ENCODE data around the gene KRTAP10-4. TPM values are rescaled to one million over a fixed set of nuclear protein-coding genes. Genes with fewer than 3 reads are reported as not detected.
A peak's percentile ranks its signal among the peaks of the same experiment; 100 is the strongest.
"Not testable (repeated sequence)": the region's sequence is repeated elsewhere in the genome, so short reads cannot be mapped to it uniquely, and the experiment has no call there.

KRTAP10-4 gene
- total RNA-seq (2021; ENCODE audit: unreplicated experiment) (not detected), Bru-seq, nascent RNA (not detected), BruChase-seq, experiment 1, labeled RNA remaining after a 6-hour chase (percentile 6 among the genes with signal in this experiment), BruChase-seq, experiment 2, labeled RNA remaining after a 2-hour chase (percentile 1 among the genes with signal in this experiment)
- not detected in 2 replicates for polyA plus RNA-seq (2012)
- long read RNA-seq, result 0 reads

GRCh38 chr21:44573630-44574456, at the start of gene KRTAP10-4:
KRTAP10-4 (plus strand) TSS chr21:44573729; CDS start chr21:44573759, 30 bp downstream.
- BruUV-seq (replicated peaks); ATAC-seq; RAD21 ChIA-PET (ENCODE audit: low non-redundant PET in 1 of 2, low total read pairs in 2 of 2, uncharacterized antibody in 2 of 2, unreplicated experiment in 2 of 2); H3K79me2 ChIP-seq (ENCODE audit: insufficient read depth, low read length); H3K9ac ChIP-seq (ENCODE audit: low read length); H2AFZ ChIP-seq (ENCODE audit: low read depth, low read length, poor library complexity, severe bottlenecking); intact Hi-C loops (cut with micrococcal nuclease); H3K27me3 ChIP-seq (ENCODE audit: insufficient read depth, low read length); H4K20me1 ChIP-seq (ENCODE audit: insufficient read depth); H3K4me1 ChIP-seq (ENCODE audit: control insufficient read depth in 1 of 2, insufficient read depth in 2 of 2, low read length in 2 of 2); H3K9me2 ChIP-seq (ENCODE audit: insufficient read depth); POLR2A ChIA-PET; DNase-seq (ENCODE audit: low read depth, low spot score); H3K27ac ChIP-seq (ENCODE audit: low read depth, low read length); CTCF ChIA-PET; H3K4me3 ChIP-seq (replicated peaks in 1 of 2; ENCODE audit: low read depth in 1 of 2, low read length in 2 of 2); H3K36me3 ChIP-seq (ENCODE audit: control insufficient read depth in 1 of 2, insufficient read depth in 2 of 2, low read length in 2 of 2); H3K9me3 ChIP-seq (ENCODE audit: control insufficient read depth in 1 of 2, insufficient read depth in 1 of 2, low read depth in 1 of 2, low read length in 2 of 2): not testable (repeated sequence)
- peak within 1 kb of the TSS; percentile 23 for H3K4me2 ChIP-seq (ENCODE audit: low read length)

DNA sequence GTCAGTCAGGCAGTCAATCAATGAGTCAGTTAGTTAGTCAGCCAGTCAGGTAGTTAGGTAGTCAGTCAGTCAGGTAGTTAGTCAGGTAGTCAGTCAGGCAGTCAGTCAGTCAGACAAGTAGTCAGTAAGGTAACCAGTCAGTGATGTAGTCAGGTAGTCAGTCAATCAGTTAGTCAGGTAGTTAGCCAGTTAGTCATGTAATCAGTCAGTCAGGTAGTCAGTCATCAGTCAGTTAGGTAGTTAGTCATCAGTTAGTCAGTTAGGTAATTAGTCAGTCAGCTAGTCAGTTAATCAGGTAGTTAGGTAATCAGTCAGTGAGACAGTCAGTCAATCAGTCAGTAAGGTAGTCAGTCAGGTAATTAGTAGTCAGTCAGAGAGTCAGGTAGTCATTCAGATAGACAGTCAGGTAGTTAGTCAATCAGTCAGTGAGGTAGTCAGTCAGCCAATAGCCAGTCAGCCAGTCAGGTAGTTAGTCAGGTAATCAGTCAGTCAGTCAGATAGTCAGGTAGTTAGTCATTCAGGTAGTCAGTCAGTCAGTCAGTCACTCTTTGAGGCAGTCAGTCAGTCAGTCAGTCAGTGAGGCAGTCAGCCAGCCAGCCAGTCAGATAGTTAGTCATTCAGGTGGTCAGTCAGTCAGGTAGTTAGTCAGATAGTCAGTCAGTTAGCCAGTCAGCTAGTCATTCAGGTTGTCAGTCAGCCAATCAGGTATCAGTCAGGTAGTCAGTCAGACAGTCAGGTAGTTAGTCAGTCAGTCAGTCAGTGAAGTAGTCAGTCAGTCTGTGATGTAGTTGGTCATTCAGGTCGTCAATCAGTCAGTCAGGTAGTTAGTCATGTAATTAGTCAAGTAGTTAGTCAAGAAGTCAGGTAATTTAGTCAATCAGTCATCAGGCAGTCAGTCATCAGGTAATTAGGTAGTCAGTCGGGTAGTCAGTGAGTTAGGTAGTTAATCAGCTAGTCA, 48.8 kb upstream of the KRTAP10-4 start:
- no peaks in the 10 kb centered on the region for H4K20me1 ChIP-seq (ENCODE audit: insufficient read depth)
- H3K9me2 ChIP-seq (ENCODE audit: insufficient read depth), result no peaks in the 10 kb centered on the region
- ATAC-seq (no peak), DNase-seq (ENCODE audit: low read depth, low spot score) (no peak)
- ChIA-PET POLR2A (no interaction called here), CTCF (no interaction called here), RAD21 (ENCODE audit: low non-redundant PET in 1 of 2, low total read pairs in 2 of 2, uncharacterized antibody in 2 of 2, unreplicated experiment in 2 of 2) (no interaction called here)
- no peaks in the 10 kb centered on the region for H3K36me3 ChIP-seq (ENCODE audit: control insufficient read depth in 1 of 2, insufficient read depth in 2 of 2, low read length in 2 of 2)
- H3K27me3 ChIP-seq (ENCODE audit: insufficient read depth, low read length), result no peaks in the 10 kb centered on the region
- no peaks in the 10 kb centered on the region for H3K4me1 ChIP-seq (ENCODE audit: control insufficient read depth in 1 of 2, insufficient read depth in 2 of 2, low read length in 2 of 2)
- no peak overlapping the region for H2AFZ ChIP-seq (ENCODE audit: low read depth, low read length, poor library complexity, severe bottlenecking)
- H3K9ac ChIP-seq (ENCODE audit: low read length), result no peak overlapping the region
- BruUV-seq (replicated peaks), result no TSS peak
- H3K4me2 ChIP-seq (ENCODE audit: low read length), result no peak overlapping the region
- H3K27ac ChIP-seq (ENCODE audit: low read depth, low read length), result no peak overlapping the region
- peaks cover 4 to 17% of the 10 kb centered on the region in 2 experiments; a peak in 1 of 4 replicates for H3K9me3 ChIP-seq (ENCODE audit: control insufficient read depth in 1 of 2, insufficient read depth in 1 of 2, low read depth in 1 of 2, low read length in 2 of 2)
- intact Hi-C loops (cut with micrococcal nuclease), result no loop called here
- no peaks in the 10 kb centered on the region for H3K79me2 ChIP-seq (ENCODE audit: insufficient read depth, low read length)
- no peak overlapping the region for H3K4me3 ChIP-seq (replicated peaks in 1 of 2; ENCODE audit: low read depth in 1 of 2, low read length in 2 of 2)
- TF ChIP-seq, protein P1, sequence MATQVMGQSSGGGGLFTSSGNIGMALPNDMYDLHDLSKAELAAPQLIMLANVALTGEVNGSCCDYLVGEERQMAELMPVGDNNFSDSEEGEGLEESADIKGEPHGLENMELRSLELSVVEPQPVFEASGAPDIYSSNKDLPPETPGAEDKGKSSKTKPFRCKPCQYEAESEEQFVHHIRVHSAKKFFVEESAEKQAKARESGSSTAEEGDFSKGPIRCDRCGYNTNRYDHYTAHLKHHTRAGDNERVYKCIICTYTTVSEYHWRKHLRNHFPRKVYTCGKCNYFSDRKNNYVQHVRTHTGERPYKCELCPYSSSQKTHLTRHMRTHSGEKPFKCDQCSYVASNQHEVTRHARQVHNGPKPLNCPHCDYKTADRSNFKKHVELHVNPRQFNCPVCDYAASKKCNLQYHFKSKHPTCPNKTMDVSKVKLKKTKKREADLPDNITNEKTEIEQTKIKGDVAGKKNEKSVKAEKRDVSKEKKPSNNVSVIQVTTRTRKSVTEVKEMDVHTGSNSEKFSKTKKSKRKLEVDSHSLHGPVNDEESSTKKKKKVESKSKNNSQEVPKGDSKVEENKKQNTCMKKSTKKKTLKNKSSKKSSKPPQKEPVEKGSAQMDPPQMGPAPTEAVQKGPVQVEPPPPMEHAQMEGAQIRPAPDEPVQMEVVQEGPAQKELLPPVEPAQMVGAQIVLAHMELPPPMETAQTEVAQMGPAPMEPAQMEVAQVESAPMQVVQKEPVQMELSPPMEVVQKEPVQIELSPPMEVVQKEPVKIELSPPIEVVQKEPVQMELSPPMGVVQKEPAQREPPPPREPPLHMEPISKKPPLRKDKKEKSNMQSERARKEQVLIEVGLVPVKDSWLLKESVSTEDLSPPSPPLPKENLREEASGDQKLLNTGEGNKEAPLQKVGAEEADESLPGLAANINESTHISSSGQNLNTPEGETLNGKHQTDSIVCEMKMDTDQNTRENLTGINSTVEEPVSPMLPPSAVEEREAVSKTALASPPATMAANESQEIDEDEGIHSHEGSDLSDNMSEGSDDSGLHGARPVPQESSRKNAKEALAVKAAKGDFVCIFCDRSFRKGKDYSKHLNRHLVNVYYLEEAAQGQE (IDR thresholded peaks at IDR 0.05; ENCODE audit: low read depth), result no peak
- TF ChIP-seq ZNF274 (IDR thresholded peaks at IDR 0.05; ENCODE audit: low read depth, low read length) (no peak), SP1 (IDR thresholded peaks at IDR 0.05; ENCODE audit: low read depth) (no peak), RAD21 (IDR thresholded peaks at IDR 0.05; ENCODE audit: low read depth) (no peak), ELF1 (IDR thresholded peaks at IDR 0.05; ENCODE audit: borderline replicate concordance, low read depth) (no peak)
- TF ChIP-seq, protein P2, sequence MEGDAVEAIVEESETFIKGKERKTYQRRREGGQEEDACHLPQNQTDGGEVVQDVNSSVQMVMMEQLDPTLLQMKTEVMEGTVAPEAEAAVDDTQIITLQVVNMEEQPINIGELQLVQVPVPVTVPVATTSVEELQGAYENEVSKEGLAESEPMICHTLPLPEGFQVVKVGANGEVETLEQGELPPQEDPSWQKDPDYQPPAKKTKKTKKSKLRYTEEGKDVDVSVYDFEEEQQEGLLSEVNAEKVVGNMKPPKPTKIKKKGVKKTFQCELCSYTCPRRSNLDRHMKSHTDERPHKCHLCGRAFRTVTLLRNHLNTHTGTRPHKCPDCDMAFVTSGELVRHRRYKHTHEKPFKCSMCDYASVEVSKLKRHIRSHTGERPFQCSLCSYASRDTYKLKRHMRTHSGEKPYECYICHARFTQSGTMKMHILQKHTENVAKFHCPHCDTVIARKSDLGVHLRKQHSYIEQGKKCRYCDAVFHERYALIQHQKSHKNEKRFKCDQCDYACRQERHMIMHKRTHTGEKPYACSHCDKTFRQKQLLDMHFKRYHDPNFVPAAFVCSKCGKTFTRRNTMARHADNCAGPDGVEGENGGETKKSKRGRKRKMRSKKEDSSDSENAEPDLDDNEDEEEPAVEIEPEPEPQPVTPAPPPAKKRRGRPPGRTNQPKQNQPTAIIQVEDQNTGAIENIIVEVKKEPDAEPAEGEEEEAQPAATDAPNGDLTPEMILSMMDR (IDR thresholded peaks at IDR 0.05 in 2 of 3, conservative IDR thresholded peaks at IDR 0.05 in 1 of 3; ENCODE audit: borderline replicate concordance in 1 of 3, insufficient read depth in 1 of 3, low read depth in 2 of 3, low read length in 2 of 3), result no peak
